HG02763 (cell line): ENCODE measurements around the gene POTEG.
"Not testable (repeated sequence)": the region's sequence is repeated elsewhere in the genome, so short reads cannot be mapped to it uniquely, and the experiment has no call there.

Source experiments
- ATAC-seq: cut with Tn5 transposase; IDR thresholded peaks from one replicate; pipeline ENCODE4 v1.9.1; 2021; ENCODE audit warnings: mild to moderate bottlenecking, moderate library complexity; ENCODE audit not compliant: unreplicated experiment

POTEG gene

GRCh38 chr14:19434241-19434640, at the start of gene POTEG:
POTEG (minus strand) TSS chr14:19434341; CDS start chr14:19434289, 52 bp downstream.
- not testable (repeated sequence) for ATAC-seq

DNA sequence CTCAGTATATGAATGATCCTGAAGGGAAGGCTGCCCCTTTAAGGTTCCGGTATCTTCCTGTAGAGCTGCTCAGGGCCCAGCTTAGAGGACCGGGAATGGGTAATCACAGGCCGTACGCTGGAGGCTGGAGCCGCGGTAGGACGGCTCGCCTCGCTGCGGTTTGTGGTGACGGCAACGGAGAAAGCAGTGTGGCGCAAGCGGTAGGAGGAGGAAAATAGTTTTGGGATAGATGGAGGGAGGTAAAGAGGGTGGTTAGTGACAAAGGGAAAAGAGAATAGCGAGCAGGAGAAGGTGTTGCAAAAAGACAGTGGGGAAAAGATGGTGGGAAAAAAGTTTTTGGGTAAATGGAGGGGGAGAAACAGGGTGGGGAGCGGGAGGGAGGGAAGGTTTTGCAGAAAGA, 48.0 kb upstream of the POTEG start:
- ATAC-seq, result not testable (repeated sequence)

DNA sequence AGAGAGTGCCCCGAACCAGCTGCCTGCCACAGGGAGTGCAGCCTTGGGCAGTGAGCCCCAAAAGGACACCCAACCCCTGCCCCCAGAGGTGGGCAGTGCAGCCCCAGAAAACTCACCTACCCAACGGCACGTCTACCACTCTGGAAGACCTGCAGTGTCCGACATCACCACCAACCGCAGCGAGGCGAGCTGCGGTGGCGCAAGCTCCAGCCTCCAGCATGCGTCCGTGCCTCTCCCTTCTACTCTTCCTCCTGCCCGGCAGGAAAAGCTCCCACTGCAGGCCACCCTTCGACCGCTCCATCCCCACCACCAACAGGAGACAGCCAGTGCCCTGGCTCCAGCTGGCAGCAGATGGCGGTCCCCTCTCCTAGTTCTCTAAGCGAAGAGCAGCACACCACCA, 47.3 kb upstream of the POTEG start:
- ATAC-seq, result not testable (repeated sequence)

DNA sequence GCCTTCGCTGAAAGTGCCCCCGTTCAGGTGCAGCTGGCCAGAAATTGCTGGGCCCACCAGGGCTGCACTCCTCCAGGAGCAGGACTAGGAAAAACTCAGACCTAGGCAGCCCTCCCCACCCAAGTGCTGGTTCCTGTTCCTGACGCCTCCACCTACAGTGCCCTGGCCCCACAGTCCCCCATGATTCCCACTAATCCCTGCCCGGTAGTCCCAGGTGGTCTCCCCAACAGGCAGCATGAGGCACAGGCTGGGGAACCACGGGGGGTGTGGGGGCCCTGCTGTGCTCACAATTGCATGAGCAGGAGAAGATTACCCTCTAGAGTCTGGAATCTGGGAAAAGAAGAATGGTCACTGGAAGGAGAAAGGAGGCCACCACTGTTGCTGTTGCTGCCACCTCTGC, 46.4 kb upstream of the POTEG start:
- not testable (repeated sequence) for ATAC-seq

DNA sequence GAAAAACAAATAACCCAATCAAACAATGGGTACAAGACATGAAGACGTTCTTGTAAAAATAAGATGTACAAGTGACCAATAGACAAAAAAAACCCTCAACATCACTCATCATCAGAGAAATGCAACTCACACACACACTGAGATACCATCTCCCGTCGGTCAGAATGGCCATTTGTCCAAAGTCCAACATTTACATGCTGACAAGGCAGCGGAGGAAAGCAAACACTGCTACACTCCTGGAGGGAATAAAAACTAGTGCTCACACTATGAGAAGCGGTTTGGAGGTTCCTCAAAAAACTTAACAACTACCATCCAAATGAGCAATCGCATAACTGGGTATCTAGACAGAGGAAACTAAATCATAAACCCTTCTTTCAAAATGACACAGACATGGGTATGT, 11.6 kb upstream of the POTEG start:
- not testable (repeated sequence) for ATAC-seq

DNA sequence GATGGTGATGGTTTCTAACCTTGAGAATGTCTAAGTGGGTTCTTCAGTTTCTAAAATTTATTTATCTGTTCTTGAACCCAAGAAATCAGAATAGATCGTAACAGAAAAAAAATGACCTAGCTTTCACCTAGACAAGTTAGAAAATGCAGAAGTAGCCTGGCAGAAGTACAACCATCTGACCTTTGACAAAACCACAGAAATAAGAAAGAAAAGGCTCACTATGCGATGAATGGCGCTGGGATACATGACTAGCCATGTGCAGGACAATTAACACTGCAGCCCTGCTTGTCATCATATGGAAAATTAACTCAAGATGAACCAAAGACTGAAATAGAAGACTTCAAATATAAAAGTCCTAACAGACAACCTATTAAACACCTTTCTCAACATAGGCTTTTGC, 5.7 kb upstream of the POTEG start:
- ATAC-seq, result not testable (repeated sequence)

- ATAC-seq, result not testable (repeated sequence)
These were observed 5.1 kb upstream of the POTEG start for GRCh38 chr14:19439219-19439618.

DNA sequence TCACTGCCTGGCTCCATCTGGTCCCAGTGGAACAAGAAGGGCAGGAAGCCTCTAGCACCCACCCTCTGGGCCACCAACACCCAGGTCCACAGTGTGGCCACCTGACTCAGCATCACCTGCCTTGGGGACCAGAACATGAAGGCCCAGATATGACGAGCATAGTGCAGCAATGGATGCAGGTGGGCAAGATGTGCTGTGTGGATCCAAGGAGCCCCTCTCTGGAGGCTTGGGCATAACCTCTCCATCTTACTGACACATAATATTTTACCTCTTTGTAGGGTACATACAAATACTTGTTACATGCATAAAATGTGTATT, 2.9 kb upstream of the POTEG start:
- not testable (repeated sequence) for ATAC-seq

DNA sequence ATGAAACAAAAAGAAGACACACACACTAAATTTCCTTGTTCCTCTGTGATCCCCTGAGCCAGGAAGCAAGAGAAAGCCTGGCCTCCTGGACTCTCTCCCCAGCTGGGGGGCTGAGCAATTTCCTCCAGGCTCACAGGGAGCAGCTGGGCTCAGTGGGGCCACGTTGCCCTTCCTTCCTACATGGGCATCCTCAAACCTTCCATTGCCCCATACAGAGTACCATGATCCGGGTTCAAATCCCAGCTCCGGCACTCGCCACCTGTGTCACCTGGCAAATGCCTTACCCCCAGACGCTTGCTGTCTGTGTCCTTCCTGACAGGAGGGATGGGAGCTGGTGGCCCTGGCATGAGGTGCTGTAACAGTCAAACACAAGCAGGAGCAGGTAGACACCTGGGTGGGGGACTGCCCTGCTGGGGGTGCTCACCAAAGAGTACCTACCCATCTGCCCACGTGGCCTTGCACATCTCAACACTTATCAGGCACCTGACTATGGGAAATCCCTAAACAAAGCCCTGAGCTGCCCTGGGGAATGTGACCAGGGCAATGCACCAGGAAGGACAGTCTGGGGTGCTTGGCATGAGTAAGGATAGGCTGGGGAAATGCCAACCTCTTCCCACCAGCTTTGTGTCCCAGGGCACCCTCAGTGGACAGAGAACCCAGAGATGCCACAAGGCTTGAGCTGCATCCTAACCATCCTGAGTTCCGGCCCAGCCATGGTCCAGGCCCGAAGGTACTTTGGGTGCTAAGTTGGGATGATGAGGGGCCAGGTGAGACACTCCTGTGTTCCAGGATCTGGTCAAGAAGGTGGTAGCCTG, 2.4 kb upstream of the POTEG start:
- ATAC-seq, result not testable (repeated sequence)

DNA sequence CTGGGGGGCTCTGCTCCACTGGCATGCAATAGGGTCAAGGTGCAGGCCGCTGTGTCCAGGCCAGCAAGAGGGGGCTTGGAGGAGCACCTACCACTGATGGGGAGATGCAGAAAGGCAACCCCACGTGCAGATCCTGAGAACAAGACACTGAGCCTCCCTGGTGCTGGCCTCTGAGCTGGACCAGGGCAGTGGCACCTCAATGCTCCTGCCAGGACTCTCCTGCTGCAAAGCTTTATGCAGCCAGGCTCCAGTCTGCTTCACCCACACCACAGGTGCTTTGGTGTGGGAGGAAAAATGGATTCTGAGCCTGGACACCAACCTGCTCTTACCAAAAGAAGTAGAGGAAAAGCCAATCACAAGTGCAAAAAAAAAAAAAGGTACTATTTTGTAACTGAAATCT, 1.7 kb upstream of the POTEG start:
- ATAC-seq, result not testable (repeated sequence)

DNA sequence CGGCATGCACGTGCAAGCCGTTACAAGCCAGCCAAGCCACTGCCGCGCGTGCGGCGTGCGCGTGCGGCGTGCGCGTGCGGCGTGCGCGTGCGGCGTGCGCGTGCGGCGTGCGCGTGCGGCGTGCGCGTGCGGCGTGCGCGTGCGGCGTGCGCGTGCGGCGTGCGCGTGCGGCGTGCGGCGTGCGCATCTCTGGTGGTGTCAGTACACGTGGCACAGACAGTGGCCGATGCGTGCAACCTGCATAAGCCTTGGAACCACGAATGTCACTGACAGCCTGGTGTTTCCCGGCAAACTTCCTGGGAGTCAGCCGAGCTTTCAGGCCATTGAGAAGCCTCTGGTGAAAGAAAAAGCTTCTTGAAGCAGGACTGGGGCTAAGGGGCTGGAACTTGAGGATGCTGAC, 750 bp upstream of the POTEG start:
- not testable (repeated sequence) for ATAC-seq

DNA sequence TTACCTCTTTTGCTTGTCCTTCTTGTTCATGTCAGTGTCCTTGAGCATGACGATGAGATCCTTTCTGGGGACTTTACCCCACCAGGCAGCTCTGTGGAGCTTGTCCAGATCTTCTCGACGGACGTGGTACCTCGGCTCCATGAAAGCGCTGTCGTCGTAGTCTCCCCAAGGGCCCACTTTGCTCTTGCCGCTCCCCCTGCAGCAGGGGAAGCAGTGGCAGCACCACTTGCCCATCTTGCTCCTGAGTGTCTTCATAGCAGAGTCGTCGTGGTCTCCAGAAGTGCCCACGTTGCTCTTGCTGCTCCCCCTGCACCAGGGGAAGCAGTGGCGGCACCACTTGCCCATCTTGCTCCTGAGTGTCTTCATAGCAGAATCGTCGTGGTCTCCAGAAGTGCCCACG, 376 bp downstream of the POTEG start:
- ATAC-seq, result not testable (repeated sequence)

GRCh38 chr14:19408519-19408918, 25.6 kb downstream of the POTEG start:
- not testable (repeated sequence) for ATAC-seq

GRCh38 chr14:19402097-19402496, 32.0 kb downstream of the POTEG start:
- not testable (repeated sequence) for ATAC-seq

GRCh38 chr14:19394727-19395126, 39.4 kb downstream of the POTEG start:
- ATAC-seq, result not testable (repeated sequence)

- ATAC-seq, result not testable (repeated sequence)
These were observed 43.9 kb downstream of the POTEG start for GRCh38 chr14:19390230-19390629.

DNA sequence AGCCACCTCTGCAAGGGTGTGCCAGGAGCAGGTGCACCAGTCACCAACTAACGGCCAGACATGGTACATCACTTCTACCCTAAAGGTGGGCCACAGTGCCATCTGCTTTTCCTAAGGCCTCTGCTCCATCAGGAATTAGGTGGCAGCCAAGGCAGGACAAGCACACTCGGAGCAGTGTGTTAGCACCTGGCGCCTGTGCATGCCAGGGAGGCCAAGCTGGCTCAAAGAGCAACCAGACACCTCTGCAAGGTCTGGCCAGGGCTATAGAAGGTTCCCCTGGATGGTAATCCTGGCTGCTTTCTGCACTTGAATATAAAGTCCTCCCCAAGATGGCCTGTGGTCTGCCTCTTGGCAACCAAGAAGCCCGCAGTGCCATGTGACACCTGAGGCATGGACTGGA, 45.4 kb downstream of the POTEG start:
- ATAC-seq, result not testable (repeated sequence)

DNA sequence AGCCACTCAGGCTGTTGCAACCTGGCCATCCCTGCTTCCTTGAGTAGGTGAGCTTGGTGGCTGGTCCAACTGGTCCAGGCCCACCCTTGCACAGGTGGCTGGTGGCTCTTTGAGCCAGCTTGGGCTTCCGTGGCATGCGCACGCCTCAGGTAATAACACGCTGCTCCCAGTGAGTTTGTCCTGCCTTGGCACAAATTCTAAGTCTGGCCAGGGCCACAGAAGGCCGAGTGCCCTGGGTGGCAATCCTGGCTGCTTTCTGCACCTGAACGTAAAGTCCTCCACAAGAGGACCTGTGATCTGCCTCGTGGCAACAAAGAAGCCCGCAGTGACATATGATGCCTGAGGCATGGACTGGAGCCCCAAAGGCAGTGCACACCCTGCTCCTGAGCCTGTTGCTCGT, 47.1 kb downstream of the POTEG start:
- ATAC-seq, result not testable (repeated sequence)

DNA sequence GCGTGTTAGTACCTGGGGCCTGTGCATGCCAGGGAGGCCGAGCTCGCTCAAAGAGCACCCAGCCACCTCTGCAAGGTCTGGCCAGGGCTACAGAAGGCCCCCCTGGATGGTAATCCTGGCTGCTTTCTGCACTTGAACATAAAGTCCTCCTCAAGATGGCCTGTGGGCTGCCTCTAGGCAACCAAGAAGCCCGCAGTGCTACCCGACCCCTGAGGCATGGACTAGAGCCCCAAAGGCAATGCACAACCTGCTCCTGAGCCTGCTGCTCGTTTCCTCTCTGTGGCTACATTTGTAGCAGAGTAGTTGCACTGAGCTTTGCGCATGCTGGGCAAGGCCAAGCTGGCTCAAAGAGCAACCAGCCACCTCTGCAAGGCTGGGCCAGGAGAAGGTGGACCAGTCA, 47.8 kb downstream of the POTEG start:
- ATAC-seq, result not testable (repeated sequence)

DNA sequence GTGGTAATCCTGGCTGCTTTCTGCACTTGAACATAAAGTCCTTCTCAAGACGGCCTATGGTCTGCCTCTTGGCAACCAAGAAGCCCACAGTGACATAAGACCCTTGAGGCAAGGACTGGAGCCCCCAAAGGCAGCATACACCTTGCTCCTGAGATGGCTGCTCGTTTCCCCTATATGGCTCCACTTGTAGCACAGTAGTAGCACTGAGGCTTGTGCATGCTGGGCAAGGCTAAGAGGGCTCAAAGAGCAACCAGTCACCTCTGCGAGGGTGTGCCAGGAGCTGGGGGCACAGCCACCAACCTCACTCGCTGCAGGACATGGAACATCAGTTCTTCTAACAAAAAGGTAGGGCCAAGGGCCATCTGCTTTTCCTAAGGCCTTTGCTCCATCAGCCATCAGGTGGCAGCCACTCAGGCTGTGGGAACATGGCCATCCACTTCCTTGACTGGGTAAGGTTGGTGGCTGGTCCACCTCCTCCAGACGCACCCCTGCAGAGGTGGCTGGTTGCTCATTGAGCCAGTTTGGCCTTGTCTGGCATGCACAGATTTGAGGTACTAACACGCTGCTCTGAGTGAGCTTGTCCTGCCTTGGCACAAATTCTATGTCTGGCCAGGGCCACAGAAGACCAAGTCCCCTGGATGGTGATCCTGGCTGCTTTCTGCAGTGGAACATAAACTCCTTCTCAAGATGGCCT, 49.9 kb downstream of the POTEG start:
- not testable (repeated sequence) for ATAC-seq

- not testable (repeated sequence) for ATAC-seq
These were observed 51.0 kb downstream of the POTEG start for GRCh38 chr14:19383008-19383584.

GRCh38 chr14:19380137-19380536, 54.0 kb downstream of the POTEG start:
- ATAC-seq, result not testable (repeated sequence)
